Measurements from ENCODE around the gene TMEM151B.

GRCh38 chr6:44243345-44243744 lies 26.9 kb upstream of the TMEM151B start:
- TF ChIP-seq CTCF (IDR thresholded peaks at IDR 0.05; ENCODE audit: low read length) (no peak), EZH2 (optimal IDR thresholded peaks at IDR 0.05; ENCODE audit: low read depth, low read length) (no peak)

Measured in MM.1S (cell line).